HepG2 (cell line): ENCODE results near the gene ARHGAP19. TPM values are rescaled to one million over a fixed set of nuclear protein-coding genes. Genes with fewer than 3 reads are reported as not detected.
A peak's percentile ranks its signal among the peaks of the same experiment; 100 is the strongest.

Experiments
- ATAC-seq: fragments of 200-7000 bp; cut with Tn5 transposase; 3 replicates; pipeline ENCODE4 v1.9.1; 2020; ENCODE audit warnings: mild to moderate bottlenecking, moderate library complexity
- BruUV-seq: library from RNA; stranded (reverse); fragments of 400-500 nt; replicated peaks from 2 replicates; lab custom pipeline; 2021; lab: Mats Ljungman, UMichigan
- CTCF ChIA-PET: fragments of 300-600 bp; formaldehyde crosslinking; extraction: SDS; loops from one replicate; lab custom pipeline; 2021; ENCODE audit warnings: low total read pairs, inconsistent platforms, low intra/inter-chr PET ratio; lab: Yijun Ruan, JAX
- POLR2A ChIA-PET: fragments of 350-600 bp; sonication (Branson Sonifier 250); formaldehyde crosslinking; loops from one replicate; lab custom pipeline; 2020; ENCODE audit warnings: antibody characterized with exemption, inconsistent platforms; lab: Yijun Ruan, JAX
- DNase-seq: peaks from one replicate; pipeline ENCODE4 v3.0.0-alpha.2; 2015; ENCODE audit warnings: low spot score
- FAIRE-seq: peaks from 3 replicates; lab custom pipeline; 2011; peaks lifted over from hg19 to GRCh38; lab: Jason Lieb, UNC
- H2AFZ ChIP-seq: one replicate; pipeline ENCODE4 v1.6.1; 2011; ENCODE audit warnings: low read length, inconsistent platforms
- H3K27ac ChIP-seq: fragments of 300-600 bp; 3 replicates; pipeline ENCODE4 v1.8.0; 2011; ENCODE audit warnings: mixed run types, mild to moderate bottlenecking, mixed read lengths, low read length, inconsistent platforms; ENCODE audit not compliant: insufficient read depth; ENCODE audit errors: extremely low read length
- H3K27me3 ChIP-seq, 2 experiments: fragments of 200-600 bp in 1 of 2; 2 replicates in 1 of 2; 3 replicates in 1 of 2; pipeline versions ENCODE4 v1.6.0 to v1.8.0; 2011; ENCODE audit warnings: low read length in 2 of 2, mild to moderate bottlenecking in 2 of 2, moderate library complexity in 2 of 2, inconsistent platforms in 1 of 2; ENCODE audit not compliant: insufficient read depth in 2 of 2, control insufficient read depth in 1 of 2
- H3K36me3 ChIP-seq, 2 experiments: fragments of 200-600 bp in 1 of 2; replicated peaks in 1 of 2; 2 replicates in 1 of 2; 3 replicates in 1 of 2; pipeline versions ENCODE4 v1.5.1 to v1.8.0; 2011; ENCODE audit warnings: low read length in 2 of 2, inconsistent platforms in 1 of 2; ENCODE audit not compliant: insufficient read depth in 2 of 2, control insufficient read depth in 1 of 2
- H3K4me1 ChIP-seq: 2 replicates; pipeline ENCODE4 v1.5.1; 2012; ENCODE audit warnings: low read length, inconsistent platforms; ENCODE audit not compliant: insufficient read depth
- H3K4me2 ChIP-seq: 2 replicates; pipeline ENCODE4 v1.6.0; 2011; ENCODE audit warnings: low read depth, low read length, inconsistent platforms
- H3K4me3 ChIP-seq, 3 experiments: fragments of 200-600 bp in 1 of 3; sonication (generic), shearing (Covaris generic) in 1 of 3; replicated peaks in 1 of 3; 2 replicates each; pipeline ENCODE4 v1.5.1; 2011 to 2016; ENCODE audit warnings: low read length in 3 of 3, inconsistent platforms in 2 of 3, low read depth in 2 of 3, mild to moderate bottlenecking in 2 of 3, control low read depth in 1 of 3, mixed read lengths in 1 of 3; ENCODE audit not compliant: insufficient read depth in 1 of 3
- H3K79me2 ChIP-seq: one replicate; pipeline ENCODE4 v1.6.1; 2011; ENCODE audit warnings: low read length, inconsistent platforms; ENCODE audit not compliant: insufficient read depth
- H3K9ac ChIP-seq: 2 replicates; pipeline ENCODE4 v1.6.0; 2011; ENCODE audit warnings: mild to moderate bottlenecking, low read depth, low read length, inconsistent platforms; ENCODE audit not compliant: insufficient read depth
- H3K9me3 ChIP-seq: 2 replicates; pipeline ENCODE4 v1.5.1; 2012; ENCODE audit warnings: mild to moderate bottlenecking, low read length
- H4K20me1 ChIP-seq: 2 replicates; pipeline ENCODE4 v1.6.0; 2011; ENCODE audit warnings: inconsistent platforms, mild to moderate bottlenecking, low read length, moderate library complexity; ENCODE audit not compliant: insufficient read depth
- FOXP1 ChIP-seq, 2 experiments: fragments of 450-650 bp in 1 of 2; IDR thresholded peaks; 2 replicates each; pipeline ENCODE4 v1.6.1; 2017 to 2018; ENCODE audit warnings: antibody characterized with exemption in 1 of 2
- NFE2L1 ChIP-seq: sonication (generic); formaldehyde crosslinking; IDR thresholded peaks from 2 replicates; pipeline ENCODE4 v1.4.0; 2020; ENCODE audit warnings: missing genetic modification reagents, mild to moderate bottlenecking, borderline replicate concordance
- PAX8 ChIP-seq: sonication (generic); formaldehyde crosslinking; IDR thresholded peaks from 2 replicates; pipeline ENCODE4 v1.8.0; 2022; ENCODE audit warnings: mild to moderate bottlenecking, missing genetic modification reagents, borderline replicate concordance
- WGBS: methylation state at CpG from one replicate; pipeline ENCODE4 v1.1.6; 2017; ENCODE audit warnings: low lambda C conversion rate; 5-methylcytosine and 5-hydroxymethylcytosine counted together
- in situ Hi-C: cut with HindIII; loops from 2 replicates; pipeline ENCODE4 v1.10.0; 2017; ENCODE audit warnings: low pct_unique_long_range_greater_than_20kb; ENCODE audit not compliant: extremely low pct_ligation_motif_present
- intact Hi-C: fragments of 100-400 bp; cut with micrococcal nuclease; formaldehyde crosslinking; loops from one replicate; pipeline ENCODE4 v1.10.0; 2022; ENCODE audit not compliant: unreplicated experiment
- polyA plus RNA-seq, 8 experiments: library from polyadenylated mRNA; depleted of rRNA in 3 of 8; stranded (reverse) in 7 of 8; unstranded in 1 of 8; fragments of >200 nt; fragmentation: Illumina TruSeq in 4 of 8; extraction: Trizol in 4 of 8; gene quantifications; 2 replicates each; pipeline versions ENCODE4 v1.2.1 to v1.2.3, GENCODE V29; 2011 to 2016; ENCODE audit warnings: low read depth in 4 of 8, missing spikeins in 1 of 8, mixed read lengths in 1 of 8; ENCODE audit not compliant: insufficient read depth in 1 of 8
- total RNA-seq, 5 experiments: library from RNA; depleted of rRNA; stranded (reverse); fragments of >200 nt; fragmentation: Illumina TruSeq; extraction: Trizol; gene quantifications; 2 replicates each; pipeline ENCODE4 v1.2.3, GENCODE V29; 2016; ENCODE audit warnings: low read depth in 1 of 5
- TF ChIP-seq, protein P1 (sequence below): sonication (generic); formaldehyde crosslinking; IDR thresholded peaks from 2 replicates; pipeline ENCODE4 v1.9.0; 2022; ENCODE audit warnings: low read depth, missing genetic modification reagents

ARHGAP19 gene
- total and polyA plus RNA-seq, 2 of the 13 experiments (the other 11 are each of a cell fraction or from before 2014, with no cell fraction given): 7.6 to 10.0 TPM

DNA sequence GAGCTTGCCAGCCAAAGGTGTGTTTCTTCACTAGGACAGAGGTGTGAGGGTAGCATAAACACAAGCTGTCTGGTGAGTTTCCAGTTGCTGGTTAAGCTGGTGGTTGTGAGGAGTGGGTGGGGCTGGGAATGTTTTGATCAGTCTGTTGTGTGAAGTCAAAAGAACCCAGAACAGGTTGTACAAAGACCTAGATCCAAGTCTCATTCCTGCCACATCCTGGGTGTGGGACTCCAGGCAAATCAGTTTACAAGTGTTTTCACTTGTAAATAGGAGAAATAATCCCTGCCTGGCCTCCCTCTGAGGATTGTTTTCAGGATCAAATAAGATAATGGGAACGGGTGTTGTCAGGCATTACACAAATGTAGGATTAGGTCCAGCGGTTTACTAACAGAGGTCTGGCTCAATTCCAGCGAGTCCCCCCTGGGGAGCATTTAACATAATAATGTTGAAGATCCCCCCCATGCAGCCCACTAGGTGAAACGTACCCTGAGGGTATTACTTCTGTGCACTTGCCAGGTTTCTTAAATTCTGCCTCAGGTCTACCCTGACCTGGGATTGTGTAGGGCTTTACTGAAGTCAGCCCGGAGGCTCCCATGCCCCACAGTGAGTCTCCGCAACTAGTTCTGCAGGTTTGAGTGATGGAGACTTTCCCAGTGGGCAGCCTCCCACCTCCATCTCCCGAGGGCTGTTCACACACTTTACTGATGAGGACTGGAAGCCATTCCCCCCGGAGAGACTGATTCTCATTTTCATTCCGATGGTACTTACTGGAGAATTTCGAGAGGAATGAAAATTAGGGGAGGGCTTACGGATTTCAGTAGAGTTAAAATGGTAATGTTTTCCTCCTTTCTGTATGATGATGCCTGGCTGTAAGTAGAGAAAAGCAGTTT is 44.8 kb upstream of the ARHGAP19 start:
- Histone ChIP-seq H3K27ac (no peak overlapping the region), H3K9ac (peak overlapping the region; percentile 12), H3K4me1 (peaks cover 26% of the 10 kb centered on the region), H3K9me3 (no peaks in the 10 kb centered on the region), H4K20me1 (no peaks in the 10 kb centered on the region), H3K36me3 (no peaks in the 10 kb centered on the region), H3K79me2 (peaks cover 19% of the 10 kb centered on the region), H3K27me3 (no peaks in the 10 kb centered on the region), H3K4me2 (peak overlapping the region; percentile 13; the same call in 1 of the 2 replicates), H3K4me3 (no peak overlapping the region), H2AFZ (no peak overlapping the region)
- FAIRE-seq (no peak), ATAC-seq (no peak), DNase-seq (no peak)
- in situ Hi-C loops: no loop called here
- CTCF ChIA-PET: no interaction called here
- 24% methylated on average over 11 of the region's 11 CpGs for WGBS
- TF ChIP-seq, protein P1, sequence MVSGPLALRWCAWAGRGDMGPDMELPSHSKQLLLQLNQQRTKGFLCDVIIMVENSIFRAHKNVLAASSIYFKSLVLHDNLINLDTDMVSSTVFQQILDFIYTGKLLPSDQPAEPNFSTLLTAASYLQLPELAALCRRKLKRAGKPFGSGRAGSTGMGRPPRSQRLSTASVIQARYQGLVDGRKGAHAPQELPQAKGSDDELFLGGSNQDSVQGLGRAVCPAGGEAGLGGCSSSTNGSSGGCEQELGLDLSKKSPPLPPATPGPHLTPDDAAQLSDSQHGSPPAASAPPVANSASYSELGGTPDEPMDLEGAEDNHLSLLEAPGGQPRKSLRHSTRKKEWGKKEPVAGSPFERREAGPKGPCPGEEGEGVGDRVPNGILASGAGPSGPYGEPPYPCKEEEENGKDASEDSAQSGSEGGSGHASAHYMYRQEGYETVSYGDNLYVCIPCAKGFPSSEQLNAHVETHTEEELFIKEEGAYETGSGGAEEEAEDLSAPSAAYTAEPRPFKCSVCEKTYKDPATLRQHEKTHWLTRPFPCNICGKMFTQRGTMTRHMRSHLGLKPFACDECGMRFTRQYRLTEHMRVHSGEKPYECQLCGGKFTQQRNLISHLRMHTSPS: no peak
- no peak for TF ChIP-seq FOXP1 (IDR thresholded peaks at IDR 0.05)
- 0 out of 2 replicates have a peak, but pooled peaks have one; percentile 14 for TF ChIP-seq FOXP1 (CRISPR knock-in tag; IDR thresholded peaks at IDR 0.05)
- POLR2A ChIA-PET: no interaction called here
- no TSS peak for BruUV-seq
- intact Hi-C loops: no loop called here

DNA sequence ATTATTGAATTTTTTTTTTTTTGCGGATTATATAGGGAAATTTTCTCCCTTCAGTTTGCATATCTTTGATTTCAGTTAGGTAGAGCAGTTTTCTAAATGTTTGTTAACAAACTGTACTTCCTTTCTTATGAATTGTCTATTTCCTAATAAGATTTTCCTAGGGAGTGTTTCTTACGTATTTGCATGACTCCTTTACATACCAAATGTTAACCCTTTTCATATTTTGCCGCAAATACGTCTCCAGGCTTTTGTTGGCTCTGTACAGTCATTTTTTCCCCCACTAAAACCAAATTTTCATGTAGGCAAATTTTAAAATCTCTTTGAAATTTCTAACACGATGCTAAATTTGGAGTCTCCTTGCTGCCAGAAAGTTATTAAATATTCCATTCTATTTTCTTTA is 44.0 kb upstream of the ARHGAP19 start:
- ChIA-PET CTCF (no interaction called here), POLR2A (no interaction called here)
- H3K4me1 ChIP-seq: peaks cover 33% of the 10 kb centered on the region
- no peak overlapping the region for H3K4me2 ChIP-seq
- H3K9me3 ChIP-seq: no peaks in the 10 kb centered on the region
- WGBS: 34% methylated on average over 5 of the region's 5 CpGs
- TF ChIP-seq NFE2L1 (CRISPR knock-in tag): no peak
- no peak for TF ChIP-seq PAX8 (CRISPR knock-in tag)
- no peak overlapping the region for H2AFZ ChIP-seq
- ATAC-seq (no peak), DNase-seq (no peak), FAIRE-seq (no peak)
- BruUV-seq: TSS peak; percentile 64
- H3K4me3 ChIP-seq: no peak overlapping the region
- H3K9ac ChIP-seq: no peak overlapping the region; the same call in 1 of the 2 replicates
- no peak overlapping the region for H3K27ac ChIP-seq
- in situ Hi-C loops: no loop called here
- H3K79me2 ChIP-seq: peaks cover 26% of the 10 kb centered on the region
- no peaks in the 10 kb centered on the region for H3K36me3 ChIP-seq
- H4K20me1 ChIP-seq: no peaks in the 10 kb centered on the region
- no peaks in the 10 kb centered on the region for H3K27me3 ChIP-seq
- intact Hi-C loops: no loop called here
